IMR-90 (cell line): ENCODE results near the gene ACTR1A.

ENCODE experiments used
- BHLHE40 ChIP-seq: fragments of 150-350 bp; IDR thresholded peaks from 2 replicates; pipeline ENCODE4 v1.6.1; 2016; ENCODE audit warnings: mild to moderate bottlenecking, low read depth, low read length
- CEBPB ChIP-seq: IDR thresholded peaks from 2 replicates; pipeline ENCODE4 v1.6.1; 2012; ENCODE audit warnings: low read depth, low read length, improper control_type of control experiment
- MAZ ChIP-seq: IDR thresholded peaks from 2 replicates; pipeline ENCODE4 v1.6.1; 2012; ENCODE audit warnings: low read depth, mild to moderate bottlenecking, low read length, improper control_type of control experiment, moderate library complexity, borderline replicate concordance
- POLR2A ChIP-seq: IDR thresholded peaks from 2 replicates; pipeline ENCODE4 v1.6.1; 2012; ENCODE audit warnings: mild to moderate bottlenecking, low read depth, low read length
- RAD21 ChIP-seq: IDR thresholded peaks from 2 replicates; pipeline ENCODE4 v1.6.1; 2012; ENCODE audit warnings: low read length, improper control_type of control experiment
- RCOR1 ChIP-seq: IDR thresholded peaks from 2 replicates; pipeline ENCODE4 v1.6.1; 2012; ENCODE audit warnings: mild to moderate bottlenecking, low read length, improper control_type of control experiment; ENCODE audit not compliant: insufficient replicate concordance
- RFX5 ChIP-seq: IDR thresholded peaks from 2 replicates; pipeline ENCODE4 v1.8.0; 2012; ENCODE audit warnings: low read depth, mild to moderate bottlenecking, low read length, moderate library complexity
- SMC3 ChIP-seq: fragments of 150-350 bp; IDR thresholded peaks from 2 replicates; pipeline ENCODE4 v1.6.1; 2016; ENCODE audit warnings: low read depth, mild to moderate bottlenecking, antibody characterized with exemption, low read length, moderate library complexity
- TF ChIP-seq, protein P1 (sequence below): fragments of 150-350 bp; IDR thresholded peaks from 2 replicates; pipeline ENCODE4 v1.6.1; 2017; ENCODE audit warnings: mild to moderate bottlenecking, antibody characterized with exemption, low read length, low read depth
- TF ChIP-seq, protein P2 (sequence below): fragments of 150-350 bp; IDR thresholded peaks from 2 replicates; pipeline ENCODE4 v1.6.1; 2016; ENCODE audit warnings: low read depth, mild to moderate bottlenecking, low read length, moderate library complexity, borderline replicate concordance
- TF ChIP-seq, protein P3 (sequence below): conservative IDR thresholded peaks from 2 replicates; pipeline ENCODE4 v1.5.1; 2012; ENCODE audit warnings: mild to moderate bottlenecking, low read depth, low read length, improper control_type of control experiment

DNA sequence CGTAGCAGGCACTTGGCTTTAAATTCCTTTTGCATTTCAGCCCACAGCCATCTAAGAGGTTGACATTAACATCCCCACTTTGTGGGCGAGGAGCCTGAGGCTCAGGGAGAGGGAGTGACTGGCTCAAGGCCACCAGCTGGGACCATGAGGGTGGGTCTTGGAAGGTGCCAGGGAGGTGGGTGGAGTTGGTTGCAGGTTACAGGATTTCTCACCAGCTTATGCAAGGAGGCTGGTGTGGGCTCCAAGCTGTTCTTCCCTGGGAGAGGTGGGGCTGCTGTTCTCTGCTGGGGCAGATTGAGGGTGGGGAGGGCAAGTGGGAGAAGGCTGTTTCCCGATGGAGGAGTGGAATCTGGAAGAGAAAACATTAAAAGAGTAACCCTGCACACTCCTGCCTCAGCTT lies 37.0 kb downstream of the ACTR1A start:
- TF ChIP-seq, protein P1, sequence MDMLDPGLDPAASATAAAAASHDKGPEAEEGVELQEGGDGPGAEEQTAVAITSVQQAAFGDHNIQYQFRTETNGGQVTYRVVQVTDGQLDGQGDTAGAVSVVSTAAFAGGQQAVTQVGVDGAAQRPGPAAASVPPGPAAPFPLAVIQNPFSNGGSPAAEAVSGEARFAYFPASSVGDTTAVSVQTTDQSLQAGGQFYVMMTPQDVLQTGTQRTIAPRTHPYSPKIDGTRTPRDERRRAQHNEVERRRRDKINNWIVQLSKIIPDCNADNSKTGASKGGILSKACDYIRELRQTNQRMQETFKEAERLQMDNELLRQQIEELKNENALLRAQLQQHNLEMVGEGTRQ, result no peak
- TF ChIP-seq, protein P2, sequence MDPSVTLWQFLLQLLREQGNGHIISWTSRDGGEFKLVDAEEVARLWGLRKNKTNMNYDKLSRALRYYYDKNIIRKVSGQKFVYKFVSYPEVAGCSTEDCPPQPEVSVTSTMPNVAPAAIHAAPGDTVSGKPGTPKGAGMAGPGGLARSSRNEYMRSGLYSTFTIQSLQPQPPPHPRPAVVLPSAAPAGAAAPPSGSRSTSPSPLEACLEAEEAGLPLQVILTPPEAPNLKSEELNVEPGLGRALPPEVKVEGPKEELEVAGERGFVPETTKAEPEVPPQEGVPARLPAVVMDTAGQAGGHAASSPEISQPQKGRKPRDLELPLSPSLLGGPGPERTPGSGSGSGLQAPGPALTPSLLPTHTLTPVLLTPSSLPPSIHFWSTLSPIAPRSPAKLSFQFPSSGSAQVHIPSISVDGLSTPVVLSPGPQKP, result no peak
- TF ChIP-seq, protein P3, sequence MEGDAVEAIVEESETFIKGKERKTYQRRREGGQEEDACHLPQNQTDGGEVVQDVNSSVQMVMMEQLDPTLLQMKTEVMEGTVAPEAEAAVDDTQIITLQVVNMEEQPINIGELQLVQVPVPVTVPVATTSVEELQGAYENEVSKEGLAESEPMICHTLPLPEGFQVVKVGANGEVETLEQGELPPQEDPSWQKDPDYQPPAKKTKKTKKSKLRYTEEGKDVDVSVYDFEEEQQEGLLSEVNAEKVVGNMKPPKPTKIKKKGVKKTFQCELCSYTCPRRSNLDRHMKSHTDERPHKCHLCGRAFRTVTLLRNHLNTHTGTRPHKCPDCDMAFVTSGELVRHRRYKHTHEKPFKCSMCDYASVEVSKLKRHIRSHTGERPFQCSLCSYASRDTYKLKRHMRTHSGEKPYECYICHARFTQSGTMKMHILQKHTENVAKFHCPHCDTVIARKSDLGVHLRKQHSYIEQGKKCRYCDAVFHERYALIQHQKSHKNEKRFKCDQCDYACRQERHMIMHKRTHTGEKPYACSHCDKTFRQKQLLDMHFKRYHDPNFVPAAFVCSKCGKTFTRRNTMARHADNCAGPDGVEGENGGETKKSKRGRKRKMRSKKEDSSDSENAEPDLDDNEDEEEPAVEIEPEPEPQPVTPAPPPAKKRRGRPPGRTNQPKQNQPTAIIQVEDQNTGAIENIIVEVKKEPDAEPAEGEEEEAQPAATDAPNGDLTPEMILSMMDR, result no peak
- TF ChIP-seq CEBPB (no peak), POLR2A (no peak), RCOR1 (no peak), MAZ (no peak), SMC3 (no peak), BHLHE40 (no peak), RAD21 (no peak), RFX5 (no peak)
